ENCODE measurements around the gene RYK.
"Not testable (repeated sequence)": the region's sequence is repeated elsewhere in the genome, so short reads cannot be mapped to it uniquely, and the experiment has no call there.

The RYK gene

DNA sequence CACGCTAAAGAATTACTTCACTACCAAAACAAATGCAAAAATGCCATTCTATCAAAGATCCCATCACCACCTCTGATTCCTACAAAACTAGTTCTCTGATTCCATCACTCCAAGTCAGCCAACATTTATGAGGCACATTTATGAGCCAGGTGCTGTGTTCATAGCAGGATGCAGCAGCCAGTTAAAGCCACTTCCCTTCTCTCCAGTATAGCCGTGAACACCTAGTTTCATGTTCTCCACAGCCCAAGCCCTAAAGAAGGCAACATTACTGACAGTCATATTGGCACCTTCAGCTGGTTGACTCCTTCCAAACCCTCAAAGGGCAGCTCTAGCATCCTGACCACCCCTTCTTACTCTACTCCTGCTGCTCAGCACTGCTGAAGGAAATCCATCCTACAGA lies 36.4 kb downstream of the RYK start:
- peak; percentile 15 for DNase-seq

DNA sequence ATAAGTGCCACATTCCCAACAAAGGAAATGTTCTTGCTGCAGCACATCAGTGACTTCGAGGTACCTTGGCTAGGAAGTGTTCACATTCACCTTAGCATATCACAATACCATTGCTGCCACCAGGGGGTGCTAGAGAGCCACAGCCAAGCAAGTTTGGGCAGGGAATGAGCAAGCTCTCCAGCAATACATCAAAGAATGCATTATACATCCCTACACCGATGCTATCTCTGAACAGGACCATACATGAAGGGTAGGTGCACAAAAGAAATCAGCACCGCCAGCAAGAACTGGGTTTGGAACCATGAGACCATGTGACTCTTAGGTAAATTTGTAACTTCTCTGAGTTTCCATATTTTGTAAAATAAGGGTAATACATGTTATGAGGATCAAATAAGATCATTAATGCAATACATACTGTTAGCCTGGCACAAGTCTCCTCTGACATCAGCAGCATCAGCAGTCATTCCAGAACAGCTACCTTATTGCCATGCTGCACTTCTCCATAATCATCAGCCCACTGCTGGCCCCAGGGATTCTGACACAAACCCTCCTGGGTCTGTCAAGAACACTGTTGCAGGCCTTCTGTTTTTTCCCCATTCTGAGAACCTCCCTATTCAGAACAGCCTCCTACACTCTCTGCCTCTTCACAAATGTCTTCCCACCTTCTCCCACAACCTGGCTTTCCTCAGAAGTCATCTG lies 37.5 kb downstream of the RYK start:
- peak; percentile 85 for DNase-seq

- no peak for DNase-seq
These were observed 38.9 kb downstream of the RYK start for GRCh38 chr3:134211797-134212196.

DNA sequence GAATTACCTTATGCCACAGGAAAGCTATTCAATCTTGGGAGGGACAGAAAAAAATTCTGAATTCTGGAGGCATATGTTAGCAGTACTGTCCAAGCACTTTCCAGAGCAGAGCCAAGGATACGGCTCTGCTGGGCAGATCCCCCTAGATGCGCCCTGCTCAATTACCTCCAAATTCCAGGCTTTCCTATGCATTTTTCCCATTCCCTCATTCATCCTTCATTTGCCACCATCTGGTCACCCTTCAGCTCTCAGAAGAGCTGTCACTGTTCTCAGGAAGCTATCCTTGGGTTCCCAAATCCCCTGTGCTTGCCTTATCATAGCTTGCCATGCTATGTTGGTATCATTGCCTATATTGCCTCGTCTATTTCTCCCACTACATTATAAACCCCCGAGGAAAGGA lies 45.2 kb downstream of the RYK start:
- no peak for DNase-seq

DNA sequence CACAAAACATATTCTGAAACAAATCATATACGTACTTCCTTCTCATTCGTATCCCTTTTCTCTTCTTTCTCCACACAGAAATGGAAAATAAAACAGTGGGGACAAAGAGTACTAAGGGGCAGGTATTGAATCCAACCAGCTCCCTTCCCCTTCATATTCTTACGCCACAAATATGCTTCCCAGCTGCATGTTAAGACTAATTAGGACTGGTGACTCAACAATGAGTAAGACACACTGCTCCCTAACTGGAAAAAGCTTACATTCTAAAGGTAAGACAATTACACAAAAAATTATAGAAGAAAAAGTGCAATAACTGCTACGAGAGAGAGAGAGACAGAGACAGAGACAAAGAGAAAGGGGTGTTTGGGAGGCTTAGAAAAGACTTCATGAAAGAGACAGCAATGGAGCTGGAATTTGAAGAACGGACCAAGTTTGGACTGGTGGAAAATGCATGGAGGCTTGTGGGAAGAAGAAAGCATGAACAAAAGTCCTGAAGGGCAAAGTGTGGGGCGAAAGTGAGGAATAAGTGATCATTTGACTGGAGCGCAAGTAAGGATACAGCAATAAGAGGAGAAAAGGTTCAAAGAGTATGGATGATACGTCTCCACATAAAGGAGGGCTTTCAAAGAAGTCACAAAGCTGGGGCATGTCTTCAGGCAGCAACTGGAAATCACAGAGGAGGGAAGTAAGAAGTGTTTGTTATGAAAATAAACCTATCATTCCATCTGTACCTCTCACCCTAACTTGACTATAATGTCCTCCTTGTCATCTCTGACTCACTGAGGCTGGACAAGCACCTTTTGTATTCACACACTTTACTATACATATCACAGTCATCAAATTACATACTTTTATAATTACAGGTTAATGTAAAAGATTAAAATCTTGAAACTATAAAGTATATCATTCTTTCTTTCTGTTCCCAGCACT lies 49.2 kb downstream of the RYK start:
- no peak for DNase-seq

GRCh38 chr3:134199880-134200279 lies 50.8 kb downstream of the RYK start:
- not testable (repeated sequence) for DNase-seq

GRCh38 chr3:134199240-134199639 lies 51.4 kb downstream of the RYK start:
- no peak for DNase-seq

- DNase-seq = peak; percentile 18
These were observed 52.2 kb downstream of the RYK start for GRCh38 chr3:134198414-134198813.

GRCh38 chr3:134197681-134198261 lies 52.9 kb downstream of the RYK start:
- DNase-seq = peak; percentile 62

- DNase-seq = no peak
These were observed 56.4 kb downstream of the RYK start for GRCh38 chr3:134194247-134194646.

DNA sequence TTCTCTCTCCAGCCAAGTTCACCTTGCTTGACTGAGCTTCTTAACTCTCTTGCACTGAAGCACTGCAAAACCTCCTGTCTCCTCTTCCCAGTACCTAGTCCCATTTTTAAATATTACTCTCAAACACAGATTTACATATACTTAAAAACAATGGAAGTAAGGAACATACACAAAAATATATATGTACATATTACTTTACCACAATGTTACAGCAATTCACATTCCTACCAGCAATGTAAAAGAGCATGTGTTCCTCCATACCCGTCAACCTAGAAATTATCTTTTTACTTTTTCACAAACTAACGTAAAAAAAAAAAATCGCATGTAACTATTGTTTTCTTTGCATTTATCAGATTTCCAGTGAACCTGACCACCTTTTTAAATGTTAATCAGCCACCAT lies 60.4 kb downstream of the RYK start:
- DNase-seq = no peak

- no peak for DNase-seq
These were observed 60.8 kb downstream of the RYK start for GRCh38 chr3:134189849-134190248.

DNA sequence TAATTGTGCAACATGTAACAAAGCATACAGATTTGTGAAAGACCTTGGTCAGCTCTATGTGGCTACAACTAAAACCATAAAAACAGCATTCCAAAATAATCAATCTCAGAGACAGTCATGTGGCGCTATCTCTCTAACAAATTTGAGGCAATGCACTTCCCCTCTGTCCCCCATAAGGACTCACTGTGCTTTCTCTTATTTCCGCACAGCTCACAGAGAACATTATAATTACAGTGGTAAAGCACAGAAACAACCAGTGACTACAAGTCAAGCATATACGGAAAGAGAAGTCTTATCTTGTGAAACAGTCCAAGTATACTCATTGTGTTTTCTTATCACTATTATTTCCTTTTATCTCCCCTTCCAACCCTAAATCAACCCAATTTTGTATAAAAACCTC lies 64.3 kb downstream of the RYK start:
- DNase-seq = no peak

DNA sequence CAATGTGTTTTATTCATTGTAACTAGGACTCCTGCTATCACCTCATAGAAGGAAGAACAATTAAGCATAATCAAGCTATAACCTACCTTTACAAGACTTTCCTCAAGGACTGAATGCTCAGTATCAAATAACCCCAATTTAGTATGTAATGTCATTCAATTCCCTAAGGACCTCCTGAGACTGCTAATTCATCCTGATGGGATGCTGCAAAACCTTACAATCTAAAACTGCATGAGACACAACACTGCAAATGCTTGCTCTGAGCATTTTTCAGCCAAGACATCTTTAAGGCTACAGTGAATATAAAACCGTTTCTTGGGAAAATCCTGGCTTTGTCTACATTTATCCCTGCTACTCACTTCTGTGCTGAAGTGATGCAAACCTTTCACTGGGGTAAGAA lies 69.9 kb downstream of the RYK start:
- no peak for DNase-seq

DNA sequence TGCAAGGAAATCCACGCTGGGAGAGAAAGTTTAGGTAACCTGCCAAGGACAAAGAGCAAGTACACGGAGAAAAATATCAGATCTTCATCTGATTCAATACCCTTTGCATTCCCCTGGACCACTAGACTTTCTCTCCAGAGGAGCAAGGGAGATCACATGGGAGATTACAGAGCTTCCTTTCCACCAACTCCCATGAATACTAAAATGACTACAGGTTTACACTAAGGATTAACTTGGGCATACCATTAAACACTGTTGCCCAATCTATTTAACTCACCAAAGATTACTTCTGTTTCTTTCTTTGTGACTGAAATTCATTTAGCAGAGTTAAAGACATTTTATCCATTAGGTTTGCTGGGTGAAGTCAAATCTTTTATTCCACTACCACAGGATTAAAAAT lies 71.2 kb downstream of the RYK start:
- no peak for DNase-seq

DNA sequence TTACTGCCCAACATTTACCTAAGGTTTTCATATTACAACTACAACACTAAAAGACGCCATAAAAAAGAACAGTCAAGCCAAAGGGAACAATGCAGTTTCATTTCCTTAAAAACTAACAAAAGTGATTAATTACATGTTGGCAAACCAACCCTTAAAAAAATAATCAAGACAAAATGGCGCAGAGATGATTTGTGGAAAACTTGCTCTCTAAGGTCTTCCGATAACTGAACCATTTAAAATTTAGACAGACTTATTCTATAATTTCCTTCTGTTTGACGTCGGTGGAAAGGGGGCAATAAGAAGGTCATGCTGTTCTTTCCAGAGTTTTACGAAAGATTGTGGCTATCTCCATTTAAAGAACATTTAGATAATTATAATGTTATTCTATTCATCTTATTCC lies 87.6 kb downstream of the RYK start:
- DNase-seq = no peak

DNA sequence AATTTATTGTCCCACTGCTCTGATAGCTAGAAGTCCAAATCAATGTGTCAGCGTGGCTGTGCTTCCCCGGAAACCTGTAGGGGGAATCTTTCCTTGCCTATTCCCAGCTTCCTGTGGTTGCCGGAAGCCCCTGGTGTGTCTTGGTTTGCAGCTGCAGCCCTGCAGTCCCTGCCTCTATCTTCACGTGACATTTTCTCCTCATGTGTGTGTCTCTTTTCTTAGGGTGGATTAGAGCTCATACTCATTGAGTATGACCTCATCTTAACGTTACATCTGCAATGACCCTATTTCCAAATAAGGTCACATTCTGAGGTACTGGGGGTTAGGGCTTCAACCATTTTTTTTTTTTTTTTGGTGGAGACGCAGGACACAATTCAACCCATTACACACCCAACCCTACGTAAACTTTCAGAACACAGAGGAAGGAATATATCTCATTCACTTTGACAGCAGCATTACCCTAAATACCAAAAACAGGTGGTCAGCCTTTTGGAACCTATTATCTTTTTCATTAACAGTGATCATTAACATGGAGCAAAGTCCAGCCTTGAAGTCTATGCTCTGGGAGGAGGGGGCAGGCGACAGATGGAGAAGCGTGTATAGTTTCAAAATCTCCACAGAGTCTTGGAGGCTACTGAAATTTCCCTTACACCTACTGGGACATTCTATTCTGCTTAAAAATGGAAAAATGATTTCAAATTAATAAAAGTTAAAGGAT lies 88.6 kb downstream of the RYK start:
- DNase-seq = no peak

- DNase-seq = no peak
These were observed 95.2 kb downstream of the RYK start for GRCh38 chr3:134155446-134155845.

DNA sequence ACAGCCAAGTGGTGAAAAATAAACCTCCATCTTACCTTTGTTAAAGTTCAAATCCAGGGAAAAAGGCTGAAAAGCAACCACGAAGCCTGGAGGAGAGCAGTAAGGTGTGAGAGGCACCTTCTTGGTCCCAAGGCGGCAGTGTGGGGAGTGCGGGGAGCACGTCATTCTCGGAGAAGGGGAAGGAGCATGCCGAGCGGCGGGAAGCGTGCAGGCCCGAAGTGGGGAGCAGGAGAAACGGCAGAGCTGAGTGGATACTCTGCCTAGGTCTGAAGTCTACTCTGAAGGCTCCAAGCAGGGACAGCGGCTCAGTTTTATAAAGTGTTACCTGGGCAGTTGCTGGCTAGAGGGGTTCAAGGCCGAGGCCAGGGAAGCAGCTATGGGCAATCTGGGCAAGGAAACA lies 96.9 kb downstream of the RYK start:
- DNase-seq = no peak

- no peak for DNase-seq
These were observed 100.2 kb downstream of the RYK start for GRCh38 chr3:134150476-134150875.

- no peak for DNase-seq
These were observed 101.4 kb downstream of the RYK start for GRCh38 chr3:134149286-134149685.

DNA sequence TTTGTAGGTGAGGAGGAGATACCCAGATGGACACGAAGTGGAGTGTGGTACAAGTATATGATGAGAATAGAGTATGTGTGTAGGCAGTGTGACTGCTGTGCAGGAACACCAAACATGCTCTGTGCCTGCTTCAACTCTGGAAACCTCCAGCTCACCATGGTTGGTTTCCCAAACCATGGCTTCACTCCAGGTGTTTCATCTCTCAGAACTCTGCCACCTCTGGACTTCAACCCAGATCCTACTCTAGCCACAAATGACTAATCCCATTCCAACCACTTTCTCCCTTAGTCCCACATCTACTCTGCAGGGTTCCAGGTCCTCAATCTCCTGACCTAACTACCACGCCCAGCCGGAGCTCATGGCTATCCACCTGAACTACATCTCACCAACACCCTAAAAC lies 102.1 kb downstream of the RYK start:
- no peak for DNase-seq

GRCh38 chr3:134147411-134147810 lies 103.2 kb downstream of the RYK start:
- DNase-seq = no peak
